Stimulated activated CD8-positive, alpha-beta memory T cell treated with anti-CD3 and anti-CD28 coated beads, Interleukin-4, amount 100 ng/mL, for 24 hours (primary cell): Measurements from ENCODE around the gene C15orf39.
"Not testable (repeated sequence)": the region's sequence is repeated elsewhere in the genome, so short reads cannot be mapped to it uniquely, and the experiment has no call there.

Experiments used
- DNase-seq: peaks from one replicate; pipeline ENCODE4 v3.0.0-alpha.2; 2020; ENCODE audit warnings: low read depth

The C15orf39 gene

DNA sequence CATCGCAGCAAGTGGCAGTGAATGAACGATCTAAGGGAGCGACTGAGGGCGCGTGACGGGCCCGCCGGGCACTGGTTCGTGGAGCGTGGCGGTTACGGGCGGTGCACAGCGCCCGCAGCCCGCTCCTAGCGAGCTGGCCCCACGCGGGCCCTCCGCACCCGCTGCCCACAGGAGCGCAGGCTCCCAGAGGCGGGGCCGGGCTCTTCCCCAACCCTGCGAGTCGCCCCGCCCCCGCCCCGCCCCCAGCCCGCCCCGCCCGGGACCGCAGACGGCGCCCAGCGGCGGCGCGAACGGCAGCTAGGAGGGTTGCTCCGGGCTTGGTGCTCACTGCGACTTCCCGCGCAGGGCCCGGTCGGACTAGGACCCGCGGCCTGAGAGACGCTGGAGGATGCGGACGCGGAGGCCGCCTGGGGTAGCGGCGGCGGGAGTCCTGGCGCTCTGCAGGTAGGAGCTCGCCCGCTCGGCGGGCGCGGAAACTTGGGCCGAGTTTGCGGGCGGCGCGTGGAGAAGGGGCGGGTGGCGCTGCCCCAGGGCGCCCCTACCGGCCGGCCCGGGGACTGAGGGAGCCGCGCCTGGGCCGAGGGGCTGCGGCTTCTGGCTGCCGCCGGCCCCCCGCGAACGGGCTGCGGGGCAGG, at the start of gene C15orf39:
Gene C15orf39, plus strand, starts transcription at position 267 of the 635 bp plus-strand sequence. CDS start 4,167 bp downstream, outside the sequence.
- peak; percentile 63 for DNase-seq

- no peak for DNase-seq
Measured at GRCh38 chr15:75152382-75153079, 49.2 kb upstream of the C15orf39 start.

DNA sequence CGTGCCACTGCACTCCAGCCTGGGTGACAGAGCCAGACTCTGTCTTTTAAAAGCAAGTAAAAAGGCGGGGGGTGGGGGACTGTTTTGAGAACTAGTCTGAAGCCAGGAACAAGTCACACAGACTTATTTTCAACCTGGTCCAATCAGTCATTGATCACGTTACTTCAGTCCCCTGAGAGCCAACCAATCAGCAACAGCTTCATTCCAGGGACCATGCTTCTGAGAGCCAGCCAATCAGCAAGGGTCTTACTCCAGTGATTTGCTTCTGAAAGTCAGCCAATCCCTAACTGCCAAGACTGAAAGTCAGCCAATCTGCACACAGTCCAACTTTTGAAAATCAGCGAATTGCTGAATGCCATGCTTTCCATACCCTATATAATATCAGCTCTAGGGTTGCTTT, 48.6 kb upstream of the C15orf39 start:
- no peak for DNase-seq

- DNase-seq = no peak
Measured at GRCh38 chr15:75153565-75154276, 48.0 kb upstream of the C15orf39 start.

- no peak for DNase-seq
Measured at GRCh38 chr15:75154461-75155062, 47.1 kb upstream of the C15orf39 start.

DNA sequence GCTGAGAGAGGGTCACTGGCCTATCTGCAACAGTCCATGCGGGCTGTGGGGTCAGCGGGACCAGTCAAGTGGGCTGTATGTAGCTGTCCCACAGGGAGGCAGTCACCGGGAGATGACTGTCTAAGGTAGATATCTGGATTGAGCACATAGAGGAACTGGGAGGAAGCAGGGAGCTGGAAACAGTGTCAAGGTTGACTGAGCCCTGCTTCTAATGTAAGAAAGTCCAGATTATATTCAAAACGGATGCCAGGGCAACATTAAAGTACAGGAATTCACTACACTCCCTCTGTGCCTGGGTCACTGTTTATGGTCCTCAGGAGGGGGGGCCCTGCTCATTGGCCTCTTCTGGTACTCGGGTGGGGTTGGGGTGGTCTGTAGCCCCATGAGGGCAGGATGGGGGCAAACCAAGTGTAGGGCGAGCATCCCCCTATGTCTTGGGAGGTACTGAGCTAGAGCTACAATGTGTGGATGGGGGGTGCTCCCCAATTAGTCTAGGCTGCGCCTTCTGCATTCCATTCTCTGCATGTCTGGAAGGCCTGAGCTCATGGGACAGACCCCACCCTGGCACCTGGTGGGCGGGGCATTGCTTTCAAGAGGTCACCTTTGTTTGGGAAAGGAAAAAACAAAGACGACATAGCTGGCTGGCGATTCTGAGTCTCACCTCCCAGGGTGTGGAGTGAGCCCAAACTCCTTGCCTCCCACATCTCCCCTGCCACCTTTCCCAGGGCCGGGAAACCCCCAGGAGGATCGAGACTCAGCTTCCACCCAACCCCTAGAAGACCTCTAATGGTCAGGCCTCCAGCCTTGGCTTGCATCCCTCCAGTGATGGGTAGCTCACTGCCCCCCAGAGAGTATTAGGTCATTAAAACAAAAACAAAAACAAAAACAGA, 45.1 kb upstream of the C15orf39 start:
- DNase-seq = no peak

DNA sequence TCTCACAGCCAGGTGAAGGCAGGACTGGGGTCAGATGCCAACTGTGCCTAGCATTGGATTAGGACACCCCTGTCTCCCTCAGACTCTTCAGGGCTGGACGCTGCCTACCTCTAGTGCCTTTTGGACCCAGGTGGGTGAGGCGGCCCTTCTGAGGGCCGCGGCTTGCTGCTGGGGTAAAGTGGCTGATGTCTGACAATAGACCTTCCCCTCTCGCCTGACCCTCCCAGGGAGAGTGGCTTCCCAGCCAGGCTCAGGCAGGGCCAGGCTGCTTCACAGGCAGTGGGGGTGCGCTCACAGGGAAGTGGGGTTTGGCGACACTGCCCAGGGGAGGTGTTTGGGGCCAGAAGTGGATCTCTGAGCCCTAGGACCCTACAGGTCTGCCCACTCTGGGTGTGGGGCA, 43.3 kb upstream of the C15orf39 start:
- DNase-seq = no peak

GRCh38 chr15:75159244-75159643, 42.4 kb upstream of the C15orf39 start:
- no peak for DNase-seq

DNA sequence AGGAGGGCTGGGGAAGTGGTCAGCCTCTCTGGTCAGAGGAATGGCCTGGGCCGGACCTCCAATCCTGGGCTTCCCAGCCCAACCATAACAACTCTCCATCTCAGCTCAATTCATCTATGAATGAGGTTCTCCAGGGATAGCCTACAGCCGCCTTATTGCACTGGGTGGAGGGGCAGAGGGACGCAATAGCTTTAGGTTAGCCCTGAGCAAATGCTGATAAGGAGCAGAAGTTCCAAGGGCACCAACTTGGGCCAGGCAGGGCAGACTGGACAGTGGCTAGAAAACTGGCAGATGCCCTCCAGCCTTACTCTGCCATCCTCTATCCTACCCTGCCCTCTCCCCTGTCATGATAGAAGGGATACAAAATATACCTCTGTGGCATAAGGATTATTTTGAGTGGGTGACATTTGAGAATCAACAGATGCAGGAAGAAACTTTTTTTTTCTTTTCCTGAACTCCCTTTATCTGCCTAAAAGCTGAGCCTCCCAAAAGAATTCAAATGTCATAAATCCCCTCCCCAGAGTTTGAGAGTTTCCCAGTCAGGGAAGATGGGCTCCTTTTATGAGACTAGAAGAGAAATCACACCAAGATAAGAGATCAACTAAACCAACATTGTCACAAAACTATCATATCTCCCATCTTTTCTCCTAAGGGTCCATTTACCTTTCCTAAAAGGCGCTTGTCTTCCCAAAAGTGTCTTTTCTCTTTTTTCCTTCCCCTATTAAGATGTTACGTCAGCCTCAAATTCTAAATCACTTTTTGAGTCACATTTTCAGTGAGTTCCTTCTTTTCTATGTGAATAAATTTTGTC, 40.4 kb upstream of the C15orf39 start:
- DNase-seq = no peak

GRCh38 chr15:75161917-75162414, 39.7 kb upstream of the C15orf39 start:
- no peak for DNase-seq

DNA sequence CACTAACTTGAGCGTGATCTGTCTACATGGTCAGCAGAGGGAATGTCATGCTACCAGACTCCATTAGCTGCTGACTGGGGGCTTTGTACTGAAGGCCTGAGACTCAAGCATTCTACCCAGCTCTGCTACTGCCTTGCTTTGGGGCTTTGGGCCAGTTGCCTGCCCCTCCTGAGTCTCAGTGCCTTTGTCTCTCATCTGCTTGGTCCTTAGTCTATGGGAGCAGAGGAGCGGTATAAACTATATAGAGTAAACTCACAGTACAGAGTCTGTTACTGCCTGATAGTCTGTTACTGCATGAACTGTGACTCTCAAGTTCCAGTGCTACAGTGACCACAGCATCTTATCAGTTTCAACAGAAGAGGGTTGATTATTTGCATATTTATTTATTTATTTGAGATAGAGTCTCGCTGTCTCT, 38.5 kb upstream of the C15orf39 start:
- no peak for DNase-seq

DNA sequence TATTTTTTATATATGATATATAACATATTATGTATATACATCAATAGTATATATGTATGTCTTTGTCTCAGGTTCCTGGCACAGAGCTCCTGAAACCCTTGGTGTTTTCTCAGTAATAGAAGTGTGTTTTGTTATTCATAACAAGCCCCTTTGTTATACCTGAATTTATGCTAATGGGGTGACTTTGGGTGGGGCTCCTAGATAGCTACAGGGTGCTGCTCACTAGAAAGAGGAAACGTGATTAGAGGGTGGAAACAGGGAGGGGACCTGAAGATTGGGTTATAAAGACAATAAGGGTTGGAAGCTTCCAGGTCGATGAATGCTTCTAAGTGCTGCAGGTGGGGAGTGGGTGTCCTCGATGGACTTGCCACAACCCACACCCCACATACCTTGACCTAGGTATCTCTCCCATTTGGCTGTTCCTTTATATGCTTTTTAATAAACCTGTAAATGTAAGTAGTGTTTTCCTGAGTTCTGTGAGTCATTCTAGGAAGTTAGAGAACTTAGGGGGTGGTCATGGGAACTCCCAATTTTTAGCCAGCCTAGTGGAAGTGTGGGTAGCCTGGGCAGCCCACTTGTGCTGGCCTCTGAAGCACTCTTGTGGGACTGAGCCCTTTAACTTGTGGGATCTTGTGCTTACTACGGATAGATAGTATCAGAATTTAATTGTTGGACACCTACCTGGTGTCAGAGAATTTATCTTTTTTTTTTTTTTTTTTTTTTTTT, 36.9 kb upstream of the C15orf39 start:
- no peak for DNase-seq

DNA sequence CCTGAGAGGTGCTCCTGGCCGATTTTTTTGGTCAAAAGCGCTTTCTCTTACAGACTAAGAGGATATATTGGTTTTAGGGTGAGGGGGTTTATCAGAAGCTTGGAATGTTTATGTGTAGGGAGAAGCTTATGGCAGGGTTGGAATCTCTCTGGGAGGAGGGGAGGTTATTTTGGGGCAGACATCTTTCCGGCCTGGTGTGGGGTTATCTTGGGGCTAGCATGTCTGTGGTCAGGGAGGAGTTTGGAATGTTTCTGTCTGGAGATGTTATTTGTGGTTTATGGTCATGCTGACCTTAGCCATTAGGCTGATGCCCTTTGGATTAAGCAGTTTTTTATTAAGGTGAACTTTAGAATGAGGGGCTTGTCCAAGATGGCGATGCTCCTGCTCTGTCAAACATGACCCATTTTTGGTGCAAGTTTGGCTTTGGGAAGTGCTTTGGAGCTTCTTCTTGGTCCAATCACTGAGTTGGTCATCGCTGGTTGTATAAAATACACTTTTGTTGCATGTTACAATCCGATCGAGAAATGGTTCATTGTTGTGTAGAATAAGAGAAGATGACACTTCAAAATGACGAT, 35.1 kb upstream of the C15orf39 start:
- DNase-seq = not testable (repeated sequence)

DNA sequence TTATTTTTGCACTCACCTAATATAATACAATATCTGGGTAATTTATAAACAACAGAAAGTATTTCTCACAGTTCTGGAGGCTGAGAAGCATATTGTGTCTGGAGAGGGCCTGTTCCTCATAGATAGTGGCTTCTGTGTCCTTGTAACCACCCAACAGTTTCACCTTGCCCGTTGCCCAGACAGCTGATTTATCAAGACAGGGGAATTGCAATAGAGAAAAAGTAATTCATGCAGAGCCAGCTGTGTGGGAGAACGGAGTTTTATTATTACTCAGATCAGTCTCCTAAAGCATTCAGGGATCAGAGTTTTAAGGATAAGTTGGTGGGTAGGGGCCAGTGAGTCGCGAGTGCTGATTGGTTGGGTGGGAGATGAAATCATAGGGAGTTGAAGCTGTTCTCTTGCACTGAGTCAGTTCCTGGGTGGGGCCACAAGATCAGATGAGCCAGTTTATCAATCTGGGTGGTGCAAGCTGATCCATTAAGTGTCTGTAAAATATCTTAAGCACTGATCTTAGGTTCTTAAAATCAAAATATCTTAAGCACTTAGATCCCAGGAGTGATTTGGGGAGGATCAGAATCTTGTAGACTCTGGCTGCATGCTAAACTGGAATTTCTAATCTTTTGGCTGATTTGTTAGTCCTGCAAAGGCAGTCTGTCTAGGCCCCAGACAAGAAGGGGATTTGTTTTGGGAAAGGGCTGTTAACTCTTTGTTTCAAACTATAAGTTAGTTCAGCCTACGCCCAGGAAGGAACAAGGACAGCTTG, 33.9 kb upstream of the C15orf39 start:
- DNase-seq = no peak

- no peak for DNase-seq
Measured at GRCh38 chr15:75168374-75168773, 33.3 kb upstream of the C15orf39 start.

DNA sequence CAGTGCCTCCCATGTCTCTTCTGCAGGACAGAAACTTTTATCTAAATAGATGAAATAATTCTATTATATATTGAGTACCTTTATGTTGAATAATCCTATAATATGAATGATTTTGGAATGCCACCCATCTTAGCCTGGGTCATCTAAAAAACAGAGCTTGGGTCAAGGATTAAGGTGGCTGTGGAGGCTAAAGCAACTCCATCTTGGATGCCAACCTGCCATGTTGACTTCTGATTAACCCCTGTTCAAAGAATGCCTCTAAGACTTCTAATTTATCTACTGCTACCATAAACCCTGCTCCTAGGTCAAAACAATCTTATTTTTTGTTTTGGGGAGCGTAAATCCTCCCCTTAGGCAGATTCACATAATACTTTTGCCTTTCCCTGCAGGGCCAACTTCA, 31.5 kb upstream of the C15orf39 start:
- no peak for DNase-seq

GRCh38 chr15:75170711-75171341, 30.9 kb upstream of the C15orf39 start:
- no peak for DNase-seq

GRCh38 chr15:75171408-75171807, 30.3 kb upstream of the C15orf39 start:
- no peak for DNase-seq
